Stimulated activated CD8-positive, alpha-beta memory T cell treated with anti-CD3 and anti-CD28 coated beads, Interleukin-4, amount 100 ng/mL, for 48 hours (primary cell): ENCODE data around the gene PHC2.
A peak's percentile ranks its signal among the peaks of the same experiment; 100 is the strongest.

ENCODE experiments used
- DNase-seq: peaks from one replicate; pipeline ENCODE4 v3.0.0-alpha.2; 2020

PHC2 gene

DNA sequence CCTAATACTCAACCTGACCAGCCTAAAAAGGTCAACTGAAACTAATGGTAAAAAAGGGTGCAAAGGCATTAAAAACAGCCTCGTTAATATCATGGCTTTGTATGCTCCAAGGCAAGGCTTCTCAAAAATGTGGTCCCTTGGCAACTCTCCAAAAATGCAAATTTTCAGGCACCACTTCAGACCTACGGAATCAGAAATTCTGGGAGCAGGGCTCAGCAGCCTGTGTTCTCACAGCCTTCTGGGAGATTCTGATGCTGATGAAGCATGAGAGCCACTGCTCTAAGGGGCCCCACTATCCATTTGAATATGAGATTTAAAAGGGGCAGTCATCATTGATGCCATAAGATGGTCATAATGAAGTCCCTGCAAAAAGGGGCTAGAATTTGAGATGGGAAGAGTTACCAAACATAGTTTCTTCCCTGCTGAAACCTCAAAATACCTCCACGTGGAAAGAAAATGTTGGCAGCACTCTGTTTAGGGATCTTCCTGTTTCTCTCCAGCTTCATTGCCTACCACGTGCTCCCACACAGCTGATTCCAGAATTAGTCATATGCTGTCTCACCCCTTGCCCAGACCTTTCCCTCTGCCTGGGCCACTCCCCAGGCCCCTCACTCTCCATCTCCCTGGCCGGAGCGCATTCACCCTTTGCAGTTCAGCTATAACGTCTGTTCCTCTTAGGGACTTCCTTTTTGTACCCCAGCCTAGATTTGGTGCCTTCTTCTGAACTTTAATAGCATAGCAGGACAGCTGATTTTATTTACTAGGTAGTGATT, 46.7 kb downstream of the PHC2 start:
- no peak for DNase-seq

GRCh38 chr1:33383489-33383888, 47.4 kb downstream of the PHC2 start:
- no peak for DNase-seq

GRCh38 chr1:33382661-33383415, 48.1 kb downstream of the PHC2 start:
- DNase-seq: no peak

GRCh38 chr1:33381977-33382376, 48.9 kb downstream of the PHC2 start:
- no peak for DNase-seq

- no peak for DNase-seq
These were observed 50.1 kb downstream of the PHC2 start for GRCh38 chr1:33380811-33381210.

DNA sequence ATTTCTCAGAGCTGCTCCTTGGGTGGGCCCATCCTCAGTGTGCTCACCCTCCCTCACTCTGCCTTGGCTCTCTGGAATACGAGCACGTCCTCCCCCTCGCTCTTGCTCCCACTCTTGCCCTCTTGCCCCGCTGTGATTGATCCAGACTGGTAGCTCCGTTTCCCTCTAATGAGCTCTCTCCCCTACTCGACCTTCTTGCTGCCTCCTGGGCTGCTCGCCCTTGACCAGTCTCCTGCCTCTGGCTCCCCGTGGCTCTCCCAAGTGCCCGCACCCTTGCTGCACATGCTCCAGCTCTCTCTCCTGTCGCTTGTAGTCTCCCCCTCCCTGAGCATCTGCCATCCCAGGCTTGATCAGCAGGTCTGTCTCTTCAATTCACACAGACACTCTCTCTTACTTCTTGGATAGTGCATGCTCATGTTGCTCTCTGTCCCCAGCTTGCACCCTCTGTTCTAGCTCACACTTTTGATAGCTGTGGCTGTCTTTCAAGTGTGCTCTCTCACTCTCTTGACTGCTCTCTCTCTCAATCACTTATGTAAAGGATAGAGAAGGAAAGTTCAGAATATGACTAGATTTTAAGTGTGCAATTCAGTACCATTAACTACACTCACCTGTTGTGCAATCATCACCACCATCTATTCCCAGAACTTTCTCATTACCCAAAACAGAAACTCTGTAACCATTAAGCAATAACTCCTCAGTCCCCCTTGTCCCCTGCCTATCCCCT, 51.1 kb downstream of the PHC2 start:
- no peak for DNase-seq

DNA sequence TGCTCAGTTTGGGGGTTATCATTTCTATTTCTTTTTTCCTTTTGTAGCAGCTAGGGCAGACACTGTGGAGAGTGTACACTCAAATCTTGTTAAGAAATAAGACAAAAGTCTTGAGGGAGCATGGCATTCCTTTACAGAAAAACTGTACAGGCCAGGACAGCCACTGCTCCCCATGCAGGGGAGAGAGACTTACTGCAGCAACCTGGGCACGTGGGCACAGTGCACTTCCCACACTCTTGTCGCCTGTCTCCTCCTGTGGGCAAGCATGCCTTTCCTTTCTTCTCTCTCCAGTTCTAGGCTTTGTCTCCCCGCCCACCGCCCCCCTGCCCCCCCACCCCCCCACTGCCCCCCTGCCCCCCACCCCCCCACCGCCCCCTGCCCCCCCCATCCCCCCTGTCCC, 51.9 kb downstream of the PHC2 start:
- no peak for DNase-seq

GRCh38 chr1:33378524-33378923, 52.4 kb downstream of the PHC2 start:
- no peak for DNase-seq

DNA sequence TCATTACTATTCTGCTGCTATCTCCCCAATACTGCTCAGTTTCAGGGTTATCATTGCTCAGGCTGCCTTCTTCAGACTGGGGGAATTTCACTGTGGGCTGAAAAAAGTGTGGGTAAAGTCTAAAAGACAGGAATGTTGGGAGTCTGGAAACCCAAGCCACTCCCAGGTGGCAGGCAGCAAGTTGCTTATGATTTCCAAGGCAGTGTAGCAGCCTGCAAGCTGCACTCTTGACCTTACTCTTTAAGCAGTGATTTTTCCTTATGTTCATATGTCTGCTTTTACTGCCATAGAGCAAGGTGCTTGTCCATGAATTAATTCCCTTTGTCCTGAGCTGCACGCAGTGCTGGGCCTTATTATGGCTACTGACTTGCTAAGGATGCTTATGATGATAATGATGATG, 53.1 kb downstream of the PHC2 start:
- no peak for DNase-seq

GRCh38 chr1:33377013-33377412, 53.9 kb downstream of the PHC2 start:
- no peak for DNase-seq

- DNase-seq: no peak
These were observed 55.6 kb downstream of the PHC2 start for GRCh38 chr1:33375316-33375715.

DNA sequence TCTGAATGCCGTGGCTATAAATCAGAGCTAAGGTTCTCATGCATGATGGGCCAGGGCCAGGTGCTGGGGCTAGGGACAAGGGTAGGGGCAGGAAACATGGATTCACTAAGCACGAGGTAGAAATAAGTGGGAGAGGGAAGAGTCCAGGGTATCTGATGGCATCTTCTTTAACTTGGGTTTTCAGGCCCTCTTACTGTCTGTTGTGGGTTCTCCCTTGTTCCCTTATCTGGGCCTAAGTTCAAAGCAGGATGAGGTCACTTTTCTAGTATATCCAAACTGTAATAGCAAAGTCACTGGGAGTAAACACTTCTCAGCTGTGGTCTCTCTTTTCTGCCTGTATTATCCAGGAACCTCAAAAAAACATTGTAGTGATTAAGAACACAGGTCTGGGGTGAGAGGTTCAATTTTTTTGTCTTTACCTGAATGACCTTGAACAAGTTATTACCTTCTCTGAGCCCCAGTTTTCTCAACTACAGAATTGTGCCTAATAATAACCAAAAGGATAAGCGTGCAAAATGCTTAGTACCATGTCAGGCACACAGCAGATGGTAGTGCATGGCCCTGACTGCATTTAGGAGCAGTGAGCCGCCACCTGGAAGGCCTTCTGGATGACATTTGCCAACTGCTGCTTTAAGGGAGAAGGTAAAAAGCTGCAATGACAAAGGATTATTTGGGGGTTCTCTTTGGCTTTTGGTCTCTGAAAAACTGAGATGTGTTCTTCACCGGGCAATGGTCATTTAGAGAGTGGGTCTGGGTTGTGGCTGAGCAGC, 56.4 kb downstream of the PHC2 start:
- DNase-seq: no peak

DNA sequence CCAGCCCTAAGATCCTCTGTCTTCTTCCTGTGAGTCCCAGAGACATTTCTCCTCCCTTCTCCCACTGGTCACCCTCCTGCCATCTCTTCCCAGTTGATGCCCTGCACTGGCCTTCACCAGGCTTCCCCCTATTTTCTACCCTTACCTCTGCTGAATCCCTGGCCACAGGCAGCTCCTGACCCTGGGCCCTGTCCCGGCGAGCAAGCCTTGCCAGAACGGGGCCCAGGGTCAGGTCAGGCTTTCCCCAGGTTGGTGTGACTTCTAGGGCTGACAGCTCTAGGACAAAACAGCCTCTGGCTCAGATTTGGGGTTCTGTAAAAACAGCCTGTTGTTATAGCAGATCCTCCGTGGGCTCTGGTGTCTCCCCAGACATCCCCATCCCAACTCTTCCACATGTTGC, 57.3 kb downstream of the PHC2 start:
- DNase-seq: no peak

GRCh38 chr1:33372677-33373076, 58.2 kb downstream of the PHC2 start:
- DNase-seq: no peak

GRCh38 chr1:33372162-33372561, 58.7 kb downstream of the PHC2 start:
- DNase-seq: no peak

GRCh38 chr1:33371334-33371733, 59.6 kb downstream of the PHC2 start:
- no peak for DNase-seq

- DNase-seq: no peak
These were observed 60.1 kb downstream of the PHC2 start for GRCh38 chr1:33370827-33371226.

GRCh38 chr1:33370301-33370700, 60.6 kb downstream of the PHC2 start:
- no peak for DNase-seq

- DNase-seq: no peak
These were observed 61.1 kb downstream of the PHC2 start for GRCh38 chr1:33369764-33370163.

DNA sequence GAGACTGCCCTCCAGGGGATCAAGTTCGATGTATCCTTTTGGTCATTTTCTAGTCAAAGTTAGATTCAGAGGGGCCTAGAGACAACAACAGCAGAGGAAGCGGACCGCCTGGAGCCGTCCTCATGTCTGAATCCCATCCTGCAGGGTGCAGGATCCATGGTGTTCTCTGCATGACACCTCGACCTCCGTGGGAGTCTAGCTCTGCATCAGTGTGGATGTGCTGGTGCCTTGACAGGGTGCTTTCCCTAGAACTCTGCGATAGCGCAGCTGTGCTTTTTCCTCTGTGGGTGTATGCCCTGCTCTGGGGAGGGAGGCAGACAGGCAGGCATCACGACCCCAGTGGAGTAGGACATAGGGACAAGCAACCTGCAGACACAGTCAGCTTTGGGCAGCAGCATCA, 61.8 kb downstream of the PHC2 start:
- DNase-seq: no peak

GRCh38 chr1:33368431-33368830, 62.5 kb downstream of the PHC2 start:
- DNase-seq: no peak

GRCh38 chr1:33367485-33368405, 63.1 kb downstream of the PHC2 start:
- peak; percentile 93 for DNase-seq
